ENCODE results near the gene WNT16.

- TF ChIP-seq TCF4 (CRISPR knock-in tag; IDR thresholded peaks at IDR 0.05; ENCODE audit: borderline replicate concordance) (no peak), ZC3H10 (CRISPR knock-in tag; IDR thresholded peaks at IDR 0.05) (no peak), ARNTL (CRISPR knock-in tag; IDR thresholded peaks at IDR 0.05; ENCODE audit: borderline replicate concordance, low read depth) (no peak), SNAI2 (CRISPR knock-in tag; IDR thresholded peaks at IDR 0.05) (no peak), TSHZ2 (CRISPR knock-in tag; IDR thresholded peaks at IDR 0.05) (no peak), ZNF70 (CRISPR knock-in tag; IDR thresholded peaks at IDR 0.05) (no peak), PATZ1 (CRISPR knock-in tag; IDR thresholded peaks at IDR 0.05; ENCODE audit: borderline replicate concordance) (no peak), RARB (CRISPR knock-in tag; IDR thresholded peaks at IDR 0.05) (no peak)
Measured at GRCh38 chr7:121279060-121279620, 49.7 kb upstream of the WNT16 start.
